ENCODE data around the gene CDK9. TPM values are rescaled to one million over a fixed set of nuclear protein-coding genes. Genes with fewer than 3 reads are reported as not detected.

CDK9 gene
- total RNA-seq, 4 donors from 2014 or later: 54.4 to 79.6 (median 71.7) TPM

GRCh38 chr9:127806871-127807270 lies 21.0 kb downstream of the CDK9 start:
- H3K27ac ChIP-seq (replicated peaks in 1 of 4): no peak overlapping the region
- WGBS: 91% methylated on average over 14 of the region's 14 CpGs
- TF ChIP-seq EP300 (IDR thresholded peaks at IDR 0.05): no peak
- H3K4me1 ChIP-seq: peaks cover 22 to 52% (median 38%) of the 10 kb centered on the region in 4 donors
- H3K36me3 ChIP-seq: peaks cover 11 to 75% (median 60%) of the 10 kb centered on the region in 4 donors
- no peaks in the 10 kb centered on the region for H3K27me3 ChIP-seq
- no peak for DNase-seq (ENCODE audit: extremely low spot score)
- H3K4me3 ChIP-seq: no peak overlapping the region
- H3K9me3 ChIP-seq: no peaks in the 10 kb centered on the region
- intact Hi-C loops (cut with DNase I): no loop called here

GRCh38 chr9:127808347-127809001 lies 22.6 kb downstream of the CDK9 start:
- H3K36me3 ChIP-seq: peaks cover 26 to 91% (median 76%) of the 10 kb centered on the region in 4 donors
- 85% methylated on average over 11 of the region's 17 CpGs for WGBS
- no peak for DNase-seq (ENCODE audit: extremely low spot score)

GRCh38 chr9:127809002-127809539 lies 23.2 kb downstream of the CDK9 start:
- DNase-seq (ENCODE audit: extremely low spot score): no peak
- 86% methylated on average over 8 of the region's 9 CpGs for WGBS
- TF ChIP-seq POLR2A (IDR thresholded peaks at IDR 0.05; ENCODE audit: low read depth): no peak
- TF ChIP-seq CTCF (IDR thresholded peaks at IDR 0.05): no peak
- no peak for TF ChIP-seq EP300 (IDR thresholded peaks at IDR 0.05)
- TF ChIP-seq POLR2AphosphoS5 (IDR thresholded peaks at IDR 0.05): no peak
- intact Hi-C loops (cut with DNase I): no loop called here
- no peaks in the 10 kb centered on the region for H3K27me3 ChIP-seq
- H3K36me3 ChIP-seq: peaks cover 30 to 97% (median 82%) of the 10 kb centered on the region in 4 donors
- H3K9me3 ChIP-seq: no peaks in the 10 kb centered on the region
- H3K4me3 ChIP-seq: no peak overlapping the region
- H3K27ac ChIP-seq (replicated peaks in 1 of 4): no peak overlapping the region
- peaks cover 11 to 43% (median 27%) of the 10 kb centered on the region in 4 donors for H3K4me1 ChIP-seq

More at GRCh38 chr9:127808347-127809001, 22.6 kb downstream of the CDK9 start:
- Histone ChIP-seq H3K9me3 (no peaks in the 10 kb centered on the region), H3K4me1 (peaks cover 16 to 43% (median 30%) of the 10 kb centered on the region in 4 donors), H3K27me3 (no peaks in the 10 kb centered on the region), H3K27ac (replicated peaks in 1 of 4) (no peak overlapping the region), H3K4me3 (no peak overlapping the region)
- intact Hi-C loops (cut with DNase I): no loop called here
- TF ChIP-seq POLR2AphosphoS5 (IDR thresholded peaks at IDR 0.05) (no peak), POLR2A (IDR thresholded peaks at IDR 0.05; ENCODE audit: low read depth) (no peak), CTCF (IDR thresholded peaks at IDR 0.05) (no peak), EP300 (IDR thresholded peaks at IDR 0.05) (no peak)

- Histone ChIP-seq H3K4me1 (peaks cover 5 to 38% (median 20%) of the 10 kb centered on the region in 4 donors), H3K4me3 (no peak overlapping the region), H3K9me3 (no peaks in the 10 kb centered on the region), H3K36me3 (peaks cover 35 to 99% (median 86%) of the 10 kb centered on the region in 4 donors), H3K27me3 (no peaks in the 10 kb centered on the region), H3K27ac (replicated peaks in 1 of 4) (peak overlapping the region in 2 of 4 donors; percentile 30 to 53)
- no peak for DNase-seq (ENCODE audit: extremely low spot score)
- intact Hi-C loops (cut with DNase I): loop anchor here (5.0 kb wide), 1 partner anchor 48 kb away; no protein-coding TSS in a partner anchor
- TF ChIP-seq POLR2AphosphoS5 (IDR thresholded peaks at IDR 0.05) (no peak), CTCF (IDR thresholded peaks at IDR 0.05) (no peak), POLR2A (IDR thresholded peaks at IDR 0.05; ENCODE audit: low read depth) (no peak), EP300 (IDR thresholded peaks at IDR 0.05) (no peak)
- WGBS: 67% methylated on average over 18 of the region's 57 CpGs
Measured at GRCh38 chr9:127809540-127810377, 23.9 kb downstream of the CDK9 start.

Data from esophagus muscularis mucosa (tissue), 4 donors.